Measurements from ENCODE around the gene S100PBP. TPM values are rescaled to one million over a fixed set of nuclear protein-coding genes. Genes with fewer than 3 reads are reported as not detected.

Gene S100PBP
- total and polyA plus RNA-seq, 2 of the 13 experiments (the other 11 are each of a cell fraction or from before 2014, with no cell fraction given) = 20.4 to 26.1 TPM

- Histone ChIP-seq H3K36me3 (replicated peaks in 1 of 2; ENCODE audit: control insufficient read depth in 1 of 2, insufficient read depth in 2 of 2, low read length in 2 of 2) (no peaks in the 10 kb centered on the region), H3K27ac (ENCODE audit: extremely low read length, insufficient read depth, low read length) (no peak overlapping the region), H3K27me3 (ENCODE audit: control insufficient read depth in 1 of 2, insufficient read depth in 2 of 2, low read length in 2 of 2) (peaks cover 10 to 67% of the 10 kb centered on the region in 2 experiments; a peak in 4 of 5 replicates), H2AFZ (ENCODE audit: low read length) (no peak overlapping the region), H3K4me2 (ENCODE audit: low read depth, low read length) (no peak overlapping the region), H3K9ac (ENCODE audit: insufficient read depth, low read depth, low read length) (no peak overlapping the region), H3K79me2 (ENCODE audit: insufficient read depth, low read length) (no peaks in the 10 kb centered on the region), H3K4me1 (ENCODE audit: insufficient read depth, low read length) (no peaks in the 10 kb centered on the region), H4K20me1 (ENCODE audit: insufficient read depth, low read length) (0 out of 2 replicates have a peak, but pooled peaks cover 4% of the 10 kb centered on the region), H3K9me3 (ENCODE audit: low read length) (no peaks in the 10 kb centered on the region), H3K4me3 (replicated peaks in 1 of 3; ENCODE audit: insufficient read depth in 1 of 3, low read depth in 2 of 3, low read length in 3 of 3) (no peak overlapping the region)
- in situ Hi-C loops (cut with HindIII; ENCODE audit: extremely low pct_ligation_motif_present, low pct_unique_long_range_greater_than_20kb) = no loop called here
- CTCF ChIA-PET (ENCODE audit: low intra/inter-chr PET ratio, low total read pairs) = no interaction called here
- no peak for TF ChIP-seq SRSF4 (IDR thresholded peaks at IDR 0.05; ENCODE audit: low read depth, low read length, poor library complexity, severe bottlenecking)
- TF ChIP-seq ZNF232 (CRISPR knock-in tag; IDR thresholded peaks at IDR 0.05; ENCODE audit: borderline replicate concordance) = no peak
- TF ChIP-seq ZNF570 (CRISPR knock-in tag; IDR thresholded peaks at IDR 0.05; ENCODE audit: borderline replicate concordance) = no peak
- no peak for TF ChIP-seq ZNF512 (CRISPR knock-in tag; IDR thresholded peaks at IDR 0.05)
- TF ChIP-seq ZBTB34 (CRISPR knock-in tag; IDR thresholded peaks at IDR 0.05) = no peak
- TF ChIP-seq ELF1 (CRISPR knock-in tag; IDR thresholded peaks at IDR 0.05) = no peak
- TF ChIP-seq GTF3A (CRISPR knock-in tag; conservative IDR thresholded peaks at IDR 0.05) = no peak
- TF ChIP-seq THAP11 (CRISPR knock-in tag; IDR thresholded peaks at IDR 0.05) = no peak
- no peak for TF ChIP-seq ZNF430 (CRISPR knock-in tag; IDR thresholded peaks at IDR 0.05)
- TF ChIP-seq PLRG1 (conservative IDR thresholded peaks at IDR 0.05) = no peak
- no peak for TF ChIP-seq DMTF1 (CRISPR knock-in tag; IDR thresholded peaks at IDR 0.05)
- no peak for TF ChIP-seq SOX13 (IDR thresholded peaks at IDR 0.05)
- no peak for TF ChIP-seq SOX13 (CRISPR knock-in tag; conservative IDR thresholded peaks at IDR 0.05 in 1 of 2, IDR thresholded peaks at IDR 0.05 in 1 of 2)
- no peak for TF ChIP-seq ZNF746 (CRISPR knock-in tag; IDR thresholded peaks at IDR 0.05)
- no peak for TF ChIP-seq DPF2 (CRISPR knock-in tag; IDR thresholded peaks at IDR 0.05; ENCODE audit: borderline replicate concordance, low read depth)
- TF ChIP-seq PHF8 (CRISPR knock-in tag; IDR thresholded peaks at IDR 0.05) = no peak
- TF ChIP-seq LCORL (IDR thresholded peaks at IDR 0.05) = no peak
- TF ChIP-seq LCORL (CRISPR knock-in tag; IDR thresholded peaks at IDR 0.05) = no peak
- no TSS peak for BruUV-seq (replicated peaks)
- WGBS (ENCODE audit: low lambda C conversion rate) = 54% methylated on average over 15 of the region's 24 CpGs
- ATAC-seq (no peak), DNase-seq (ENCODE audit: low spot score) (no peak), FAIRE-seq (no peak)
- POLR2A ChIA-PET = no interaction called here
- intact Hi-C loops (cut with micrococcal nuclease; ENCODE audit: unreplicated experiment) = no loop called here
Observed at GRCh38 chr1:32888677-32889420, 71.4 kb downstream of the S100PBP start.
